ENCODE measurements around the gene MAGI2. TPM values are rescaled to one million over a fixed set of nuclear protein-coding genes. Genes with fewer than 3 reads are reported as not detected.

The MAGI2 gene
- total and polyA plus RNA-seq, 4 donors = 0.37 to 4.1 (median 1.4) TPM

DNA sequence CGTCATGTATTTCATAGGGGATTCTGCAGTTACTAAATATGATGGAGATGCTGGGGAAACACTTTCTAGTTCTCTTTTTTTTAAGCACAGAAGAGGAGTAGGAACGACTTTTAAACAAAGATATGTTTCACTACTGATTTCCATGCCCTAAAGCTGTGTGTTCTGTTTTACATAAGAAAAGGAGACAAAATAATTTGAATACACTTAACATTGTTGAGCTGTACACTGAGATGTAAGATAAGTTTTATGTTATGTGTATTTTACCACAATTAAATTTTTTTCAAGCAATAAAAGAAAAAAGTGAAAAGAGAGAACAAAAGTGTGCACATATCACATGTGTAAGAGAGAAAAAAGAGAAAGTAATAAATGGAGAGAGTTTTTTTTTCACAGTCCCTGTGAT is 1246.7 kb downstream of the MAGI2 start:
- H3K4me3 ChIP-seq (ENCODE audit: low read depth in 1 of 3, low read length in 3 of 3) = no peak overlapping the region
- no peak for DNase-seq (ENCODE audit: low spot score)
- H3K27ac ChIP-seq (ENCODE audit: low read depth in 1 of 2, low read length in 2 of 2) = no peak overlapping the region
- H3K9ac ChIP-seq (ENCODE audit: low read depth in 1 of 2, low read length in 2 of 2) = no peak overlapping the region
- H3K27me3 ChIP-seq (ENCODE audit: control insufficient read depth in 4 of 4, insufficient read depth in 4 of 4, low read length in 3 of 4) = no peaks in the 10 kb centered on the region
- TF ChIP-seq YY1 (IDR thresholded peaks at IDR 0.05) (no peak), FOXA1 (IDR thresholded peaks at IDR 0.05) (no peak), HNF4A (conservative IDR thresholded peaks at IDR 0.05) (no peak), EGR1 (IDR thresholded peaks at IDR 0.05; ENCODE audit: low read depth in 2 of 2) (no peak), RAD21 (IDR thresholded peaks at IDR 0.05) (no peak), TAF1 (conservative IDR thresholded peaks at IDR 0.05) (no peak), NR2F2 (IDR thresholded peaks at IDR 0.05) (no peak), SP1 (IDR thresholded peaks at IDR 0.05) (no peak), JUND (IDR thresholded peaks at IDR 0.05) (no peak), GABPA (IDR thresholded peaks at IDR 0.05 in 1 of 2, conservative IDR thresholded peaks at IDR 0.05 in 1 of 2) (no peak), HNF4G (IDR thresholded peaks at IDR 0.05) (no peak)
- TF ChIP-seq, protein P1, sequence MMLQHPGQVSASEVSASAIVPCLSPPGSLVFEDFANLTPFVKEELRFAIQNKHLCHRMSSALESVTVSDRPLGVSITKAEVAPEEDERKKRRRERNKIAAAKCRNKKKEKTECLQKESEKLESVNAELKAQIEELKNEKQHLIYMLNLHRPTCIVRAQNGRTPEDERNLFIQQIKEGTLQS (IDR thresholded peaks at IDR 0.05) = no peak
- TF ChIP-seq, protein P2, sequence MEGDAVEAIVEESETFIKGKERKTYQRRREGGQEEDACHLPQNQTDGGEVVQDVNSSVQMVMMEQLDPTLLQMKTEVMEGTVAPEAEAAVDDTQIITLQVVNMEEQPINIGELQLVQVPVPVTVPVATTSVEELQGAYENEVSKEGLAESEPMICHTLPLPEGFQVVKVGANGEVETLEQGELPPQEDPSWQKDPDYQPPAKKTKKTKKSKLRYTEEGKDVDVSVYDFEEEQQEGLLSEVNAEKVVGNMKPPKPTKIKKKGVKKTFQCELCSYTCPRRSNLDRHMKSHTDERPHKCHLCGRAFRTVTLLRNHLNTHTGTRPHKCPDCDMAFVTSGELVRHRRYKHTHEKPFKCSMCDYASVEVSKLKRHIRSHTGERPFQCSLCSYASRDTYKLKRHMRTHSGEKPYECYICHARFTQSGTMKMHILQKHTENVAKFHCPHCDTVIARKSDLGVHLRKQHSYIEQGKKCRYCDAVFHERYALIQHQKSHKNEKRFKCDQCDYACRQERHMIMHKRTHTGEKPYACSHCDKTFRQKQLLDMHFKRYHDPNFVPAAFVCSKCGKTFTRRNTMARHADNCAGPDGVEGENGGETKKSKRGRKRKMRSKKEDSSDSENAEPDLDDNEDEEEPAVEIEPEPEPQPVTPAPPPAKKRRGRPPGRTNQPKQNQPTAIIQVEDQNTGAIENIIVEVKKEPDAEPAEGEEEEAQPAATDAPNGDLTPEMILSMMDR (IDR thresholded peaks at IDR 0.05; ENCODE audit: low read depth, low read length, missing input control) = no peak
- TF ChIP-seq, protein P3, sequence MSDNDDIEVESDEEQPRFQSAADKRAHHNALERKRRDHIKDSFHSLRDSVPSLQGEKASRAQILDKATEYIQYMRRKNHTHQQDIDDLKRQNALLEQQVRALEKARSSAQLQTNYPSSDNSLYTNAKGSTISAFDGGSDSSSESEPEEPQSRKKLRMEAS (IDR thresholded peaks at IDR 0.05) = no peak
- TF ChIP-seq, protein P4, sequence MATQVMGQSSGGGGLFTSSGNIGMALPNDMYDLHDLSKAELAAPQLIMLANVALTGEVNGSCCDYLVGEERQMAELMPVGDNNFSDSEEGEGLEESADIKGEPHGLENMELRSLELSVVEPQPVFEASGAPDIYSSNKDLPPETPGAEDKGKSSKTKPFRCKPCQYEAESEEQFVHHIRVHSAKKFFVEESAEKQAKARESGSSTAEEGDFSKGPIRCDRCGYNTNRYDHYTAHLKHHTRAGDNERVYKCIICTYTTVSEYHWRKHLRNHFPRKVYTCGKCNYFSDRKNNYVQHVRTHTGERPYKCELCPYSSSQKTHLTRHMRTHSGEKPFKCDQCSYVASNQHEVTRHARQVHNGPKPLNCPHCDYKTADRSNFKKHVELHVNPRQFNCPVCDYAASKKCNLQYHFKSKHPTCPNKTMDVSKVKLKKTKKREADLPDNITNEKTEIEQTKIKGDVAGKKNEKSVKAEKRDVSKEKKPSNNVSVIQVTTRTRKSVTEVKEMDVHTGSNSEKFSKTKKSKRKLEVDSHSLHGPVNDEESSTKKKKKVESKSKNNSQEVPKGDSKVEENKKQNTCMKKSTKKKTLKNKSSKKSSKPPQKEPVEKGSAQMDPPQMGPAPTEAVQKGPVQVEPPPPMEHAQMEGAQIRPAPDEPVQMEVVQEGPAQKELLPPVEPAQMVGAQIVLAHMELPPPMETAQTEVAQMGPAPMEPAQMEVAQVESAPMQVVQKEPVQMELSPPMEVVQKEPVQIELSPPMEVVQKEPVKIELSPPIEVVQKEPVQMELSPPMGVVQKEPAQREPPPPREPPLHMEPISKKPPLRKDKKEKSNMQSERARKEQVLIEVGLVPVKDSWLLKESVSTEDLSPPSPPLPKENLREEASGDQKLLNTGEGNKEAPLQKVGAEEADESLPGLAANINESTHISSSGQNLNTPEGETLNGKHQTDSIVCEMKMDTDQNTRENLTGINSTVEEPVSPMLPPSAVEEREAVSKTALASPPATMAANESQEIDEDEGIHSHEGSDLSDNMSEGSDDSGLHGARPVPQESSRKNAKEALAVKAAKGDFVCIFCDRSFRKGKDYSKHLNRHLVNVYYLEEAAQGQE (IDR thresholded peaks at IDR 0.05) = no peak
- WGBS = 61% methylated on average over 2 of the region's 2 CpGs
- no peaks in the 10 kb centered on the region for H3K4me1 ChIP-seq (ENCODE audit: control insufficient read depth in 4 of 4, insufficient read depth in 4 of 4, low read length in 3 of 4)
- H3K36me3 ChIP-seq (ENCODE audit: control insufficient read depth in 4 of 4, insufficient read depth in 3 of 4, low read depth in 1 of 4, low read length in 3 of 4) = no peaks in the 10 kb centered on the region
- no peaks in the 10 kb centered on the region for H3K9me3 ChIP-seq (ENCODE audit: control insufficient read depth in 4 of 4, low read length in 3 of 4)

DNA sequence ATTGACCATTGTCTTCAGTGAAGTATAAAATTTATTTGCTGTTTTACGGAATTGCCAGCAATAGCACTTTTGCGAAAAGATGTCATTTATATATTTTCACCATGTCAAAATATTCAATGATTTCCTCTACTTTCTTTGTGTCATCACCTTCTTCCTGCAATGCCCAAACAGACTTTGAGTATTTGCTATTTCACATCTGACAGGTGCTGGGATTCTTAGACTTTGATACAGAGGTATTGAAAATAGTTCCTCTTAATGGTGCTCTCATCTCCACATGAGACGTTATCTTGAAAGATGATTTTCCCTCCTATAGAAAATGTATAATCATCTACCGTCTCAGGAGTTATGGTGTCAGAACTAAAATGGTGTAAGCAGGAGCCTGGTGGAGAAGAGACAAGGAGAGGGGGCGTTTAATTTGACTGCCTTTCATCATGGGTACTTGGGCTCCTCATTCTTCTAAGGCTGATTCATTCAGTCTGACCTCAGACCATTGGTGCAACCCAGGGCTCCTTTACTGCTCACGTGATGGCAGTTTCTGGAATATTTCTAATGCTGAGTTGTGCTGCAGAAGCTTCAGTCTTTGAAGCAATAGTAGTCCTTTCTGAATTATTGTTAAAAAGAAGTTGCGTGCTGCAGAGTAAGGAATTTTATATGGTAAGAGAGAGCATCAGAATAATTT is 1250.3 kb downstream of the MAGI2 start:
- Histone ChIP-seq H3K9ac (ENCODE audit: low read depth in 1 of 2, low read length in 2 of 2) (no peak overlapping the region), H3K9me3 (ENCODE audit: control insufficient read depth in 4 of 4, low read length in 3 of 4) (no peaks in the 10 kb centered on the region), H3K27me3 (ENCODE audit: control insufficient read depth in 4 of 4, insufficient read depth in 4 of 4, low read length in 3 of 4) (no peaks in the 10 kb centered on the region), H3K4me3 (ENCODE audit: low read depth in 1 of 3, low read length in 3 of 3) (no peak overlapping the region), H3K36me3 (ENCODE audit: control insufficient read depth in 4 of 4, insufficient read depth in 3 of 4, low read depth in 1 of 4, low read length in 3 of 4) (no peaks in the 10 kb centered on the region), H3K4me1 (ENCODE audit: control insufficient read depth in 4 of 4, insufficient read depth in 4 of 4, low read length in 3 of 4) (no peaks in the 10 kb centered on the region), H3K27ac (ENCODE audit: low read depth in 1 of 2, low read length in 2 of 2) (no peak overlapping the region)
- 89% methylated on average over 7 of the region's 7 CpGs for WGBS
- no peak for DNase-seq (ENCODE audit: low spot score)
- TF ChIP-seq RAD21 (IDR thresholded peaks at IDR 0.05) (no peak), GABPA (IDR thresholded peaks at IDR 0.05 in 1 of 2, conservative IDR thresholded peaks at IDR 0.05 in 1 of 2) (no peak), RXRA (IDR thresholded peaks at IDR 0.05) (no peak), FOXA2 (IDR thresholded peaks at IDR 0.05) (no peak), SP1 (IDR thresholded peaks at IDR 0.05) (no peak), HNF4A (conservative IDR thresholded peaks at IDR 0.05) (no peak)
- TF ChIP-seq, protein P5, sequence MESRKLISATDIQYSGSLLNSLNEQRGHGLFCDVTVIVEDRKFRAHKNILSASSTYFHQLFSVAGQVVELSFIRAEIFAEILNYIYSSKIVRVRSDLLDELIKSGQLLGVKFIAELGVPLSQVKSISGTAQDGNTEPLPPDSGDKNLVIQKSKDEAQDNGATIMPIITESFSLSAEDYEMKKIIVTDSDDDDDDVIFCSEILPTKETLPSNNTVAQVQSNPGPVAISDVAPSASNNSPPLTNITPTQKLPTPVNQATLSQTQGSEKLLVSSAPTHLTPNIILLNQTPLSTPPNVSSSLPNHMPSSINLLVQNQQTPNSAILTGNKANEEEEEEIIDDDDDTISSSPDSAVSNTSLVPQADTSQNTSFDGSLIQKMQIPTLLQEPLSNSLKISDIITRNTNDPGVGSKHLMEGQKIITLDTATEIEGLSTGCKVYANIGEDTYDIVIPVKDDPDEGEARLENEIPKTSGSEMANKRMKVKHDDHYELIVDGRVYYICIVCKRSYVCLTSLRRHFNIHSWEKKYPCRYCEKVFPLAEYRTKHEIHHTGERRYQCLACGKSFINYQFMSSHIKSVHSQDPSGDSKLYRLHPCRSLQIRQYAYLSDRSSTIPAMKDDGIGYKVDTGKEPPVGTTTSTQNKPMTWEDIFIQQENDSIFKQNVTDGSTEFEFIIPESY (IDR thresholded peaks at IDR 0.05) = no peak
- TF ChIP-seq, protein P1 (IDR thresholded peaks at IDR 0.05) = no peak
- TF ChIP-seq, protein P3 (IDR thresholded peaks at IDR 0.05) = no peak

All from liver (tissue), 9 donors.